Astrocyte of the cerebellum (primary cell): ENCODE measurements around the gene SPOP.

Experiments used
- DNase-seq: peaks from one replicate; pipeline ENCODE4 v3.0.0-alpha.2; 2011; ENCODE audit warnings: low read depth
- H3K4me3 ChIP-seq: 2 replicates; pipeline ENCODE4 v1.5.1; 2011; ENCODE audit warnings: mild to moderate bottlenecking, low read depth, low read length, moderate library complexity
- CTCF ChIP-seq: IDR thresholded peaks from 2 replicates; pipeline ENCODE4 v1.5.1; 2012; ENCODE audit warnings: low read length, low read depth, moderate library complexity, mild to moderate bottlenecking; ENCODE audit errors: missing control alignments
- in situ Hi-C: cut with HindIII; loops from 2 replicates; pipeline ENCODE4 v1.10.0; 2017; ENCODE audit warnings: low sequenced_read_pairs

The SPOP gene

GRCh38 chr17:49717371-49717861 lies 39.5 kb upstream of the SPOP start:
- H3K4me3 ChIP-seq = no peak overlapping the region
- no peak for DNase-seq
- in situ Hi-C loops = no loop called here

GRCh38 chr17:49716668-49717364 lies 38.9 kb upstream of the SPOP start:
- no peak for TF ChIP-seq CTCF
- in situ Hi-C loops = no loop called here
- DNase-seq = no peak
- H3K4me3 ChIP-seq = no peak overlapping the region

More at GRCh38 chr17:49717371-49717861, 39.5 kb upstream of the SPOP start:
- TF ChIP-seq CTCF = no peak

GRCh38 chr17:49715717-49716279 lies 37.9 kb upstream of the SPOP start:
- no peak overlapping the region for H3K4me3 ChIP-seq
- in situ Hi-C loops = no loop called here
- no peak for TF ChIP-seq CTCF
- DNase-seq = no peak

GRCh38 chr17:49715216-49715615 lies 37.3 kb upstream of the SPOP start:
- H3K4me3 ChIP-seq = no peak overlapping the region
- DNase-seq = no peak
- in situ Hi-C loops = no loop called here
- no peak for TF ChIP-seq CTCF

GRCh38 chr17:49708515-49709183 lies 30.8 kb upstream of the SPOP start:
- in situ Hi-C loops = no loop called here
- DNase-seq = no peak
- TF ChIP-seq CTCF = no peak
- peak overlapping the region; percentile 97 for H3K4me3 ChIP-seq

- in situ Hi-C loops = no loop called here
- H3K4me3 ChIP-seq = peak within 1 kb of the TSS; percentile 97
- DNase-seq = peak; percentile 97
- TF ChIP-seq CTCF = peak; percentile 86
These were observed 30.0 kb upstream of the SPOP start, which contains the start of gene SLC35B1 for GRCh38 chr17:49707608-49708514. TSS of gene SLC35B1 (minus strand) at chr17:49707964. CDS start at chr17:49707833, 131 bp downstream.
